Ovary (tissue), 3 donors: Measurements from ENCODE around the gene VDR.

Source experiments
- CTCF ChIP-seq, 3 donors: fragments of 450-650 bp in 2 of 3; fragments of 200-600 bp in 1 of 3; IDR thresholded peaks; one replicate each; pipeline versions ENCODE4 v1.5.1 to v1.8.0; 2016 to 2022; ENCODE audit warnings: antibody characterized with exemption in 3 of 3, mild to moderate bottlenecking in 1 of 3
- POLR2A ChIP-seq: fragments of 450-650 bp; IDR thresholded peaks from one replicate; pipeline ENCODE4 v1.6.1; 2017; ENCODE audit warnings: antibody characterized with exemption, mild to moderate bottlenecking, moderate library complexity
- donor health status: DM: no; HTN: no; CAD: no.

DNA sequence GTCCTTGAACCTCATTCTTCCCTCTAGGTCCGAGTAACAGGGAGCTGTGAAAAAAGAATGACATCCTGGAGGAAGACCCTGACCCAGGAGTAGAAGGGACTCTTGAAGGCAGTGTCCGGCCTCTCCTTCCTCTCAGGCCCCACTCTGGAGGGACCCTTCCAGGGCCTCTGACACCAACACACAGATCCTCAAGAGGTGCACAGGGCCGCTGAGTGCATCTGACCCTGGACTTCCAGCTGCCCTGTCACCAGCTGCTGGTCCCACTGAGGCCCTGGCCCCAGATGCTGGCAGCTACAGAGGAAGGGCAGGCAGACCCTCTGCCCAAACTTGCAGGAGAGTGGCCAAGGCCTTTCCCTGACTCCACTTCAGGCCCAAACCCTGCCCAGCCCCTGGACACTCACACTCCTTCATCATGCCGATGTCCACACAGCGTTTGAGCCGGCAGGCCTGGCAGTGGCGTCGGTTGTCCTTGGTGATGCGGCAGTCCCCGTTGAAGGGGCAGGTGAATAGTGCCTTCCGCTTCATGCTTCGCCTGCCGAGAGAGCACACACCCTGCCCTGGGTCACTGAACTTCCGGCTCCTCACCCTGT, 40.1 kb downstream of the VDR start:
- TF ChIP-seq POLR2A = no peak
- TF ChIP-seq CTCF (IDR thresholded peaks at IDR 0.05) = no peak
